ENCODE measurements around the gene TKFC.

The TKFC gene

DNA sequence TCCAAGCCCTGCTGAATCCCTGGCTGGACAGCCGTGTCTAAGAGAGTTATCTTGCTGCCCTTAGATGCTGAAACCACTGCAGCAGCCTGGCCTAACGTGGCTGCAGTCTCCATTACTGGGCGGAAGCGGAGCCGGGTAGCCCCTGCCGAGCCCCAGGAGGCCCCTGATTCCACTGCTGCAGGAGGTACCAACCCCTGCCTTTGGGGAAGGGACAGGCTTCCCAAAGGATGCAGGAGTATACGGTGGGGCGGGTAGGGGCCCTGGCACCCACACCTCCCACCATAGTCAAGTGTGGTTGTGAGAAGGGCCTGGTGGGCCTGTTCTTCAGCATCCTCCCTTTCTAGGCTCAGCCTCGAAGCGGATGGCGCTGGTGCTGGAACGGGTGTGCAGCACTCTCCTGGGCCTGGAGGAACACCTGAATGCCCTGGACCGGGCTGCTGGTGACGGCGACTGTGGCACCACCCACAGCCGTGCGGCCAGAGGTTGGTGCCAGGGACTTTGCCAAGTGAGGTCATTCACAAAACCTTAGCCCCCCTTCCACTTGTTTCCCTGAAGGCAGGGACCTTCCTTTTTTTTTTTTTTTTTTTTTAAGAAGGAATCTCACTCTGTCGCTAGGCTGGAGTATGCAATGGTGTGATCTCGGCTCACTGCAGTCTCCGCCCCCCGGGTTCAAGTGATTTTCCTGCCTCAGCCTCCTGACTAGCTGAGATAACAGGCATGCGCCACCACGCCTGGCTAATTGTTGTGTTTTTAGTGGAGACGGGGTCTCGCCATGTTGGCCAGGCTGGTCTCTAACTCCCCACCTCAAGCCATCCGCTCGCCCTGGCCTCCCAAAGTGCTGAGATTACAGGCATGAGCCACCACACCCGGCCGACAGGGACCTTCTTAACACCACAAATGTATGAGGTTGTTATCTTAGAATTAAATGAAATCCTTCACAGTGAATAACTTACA is 11.0 kb downstream of the TKFC start:
- H3K4ac ChIP-seq (ENCODE audit: low read length), result no peak overlapping the region
- no peak overlapping the region for H4K91ac ChIP-seq (ENCODE audit: low read depth, low read length, poor library complexity)
- no peak overlapping the region for H2AK5ac ChIP-seq (ENCODE audit: low read depth, low read length)
- no peak overlapping the region for H3K4me2 ChIP-seq (ENCODE audit: insufficient read depth, low read length, poor library complexity, severe bottlenecking)
- H3K4me3 ChIP-seq (ENCODE audit: low read length in 2 of 2), result no peak overlapping the region
- H2BK120ac ChIP-seq (ENCODE audit: low read depth, low read length), result no peak overlapping the region
- no peaks in the 10 kb centered on the region for H3K27me3 ChIP-seq (ENCODE audit: control insufficient read depth in 3 of 3, insufficient read depth in 3 of 3, low read depth in 1 of 3, low read length in 3 of 3)
- H2BK15ac ChIP-seq (ENCODE audit: low read length), result no peak overlapping the region
- WGBS, 2 donors (ENCODE audit: extremely low coverage in 2 of 2, insufficient read length in 2 of 2, insufficient replicate concordance in 1 of 2), result no CpG with 5 or more reads among the region's 29 CpGs
- no peak overlapping the region for H3K9ac ChIP-seq (ENCODE audit: low read depth, low read length, poor library complexity)
- no peaks in the 10 kb centered on the region for H3K4me1 ChIP-seq (ENCODE audit: control insufficient read depth in 2 of 2, insufficient read depth in 1 of 2, low read depth in 1 of 2, low read length in 2 of 2)
- no peak overlapping the region for H3K18ac ChIP-seq (ENCODE audit: low read length)
- H3K27ac ChIP-seq (replicated peaks; ENCODE audit: low read length), result no peak overlapping the region
- no peaks in the 10 kb centered on the region for H3K9me3 ChIP-seq (replicated peaks in 1 of 2; ENCODE audit: control insufficient read depth in 2 of 2, insufficient read depth in 1 of 2, low read depth in 1 of 2, low read length in 2 of 2)
- H2BK12ac ChIP-seq (ENCODE audit: low read length), result no peak overlapping the region
- H3K36me3 ChIP-seq (replicated peaks in 1 of 2; ENCODE audit: control insufficient read depth in 2 of 2, insufficient read depth in 2 of 2, low read length in 2 of 2), result peaks cover 15 to 75% of the 10 kb centered on the region in 2 donors
- no peak overlapping the region for H4K8ac ChIP-seq (ENCODE audit: low read depth, low read length)
- no peak overlapping the region for H2BK5ac ChIP-seq (ENCODE audit: low read length)
- no peak overlapping the region for H3K14ac ChIP-seq (ENCODE audit: low read length)
- no peak for DNase-seq (ENCODE audit: low spot score)
- no peaks in the 10 kb centered on the region for H3K79me1 ChIP-seq (ENCODE audit: low read depth, low read length)
- no peak overlapping the region for H2AFZ ChIP-seq (ENCODE audit: low read length)
- peak overlapping the region; percentile 55 for H3K23ac ChIP-seq (ENCODE audit: low read depth, low read length, poor library complexity)

DNA sequence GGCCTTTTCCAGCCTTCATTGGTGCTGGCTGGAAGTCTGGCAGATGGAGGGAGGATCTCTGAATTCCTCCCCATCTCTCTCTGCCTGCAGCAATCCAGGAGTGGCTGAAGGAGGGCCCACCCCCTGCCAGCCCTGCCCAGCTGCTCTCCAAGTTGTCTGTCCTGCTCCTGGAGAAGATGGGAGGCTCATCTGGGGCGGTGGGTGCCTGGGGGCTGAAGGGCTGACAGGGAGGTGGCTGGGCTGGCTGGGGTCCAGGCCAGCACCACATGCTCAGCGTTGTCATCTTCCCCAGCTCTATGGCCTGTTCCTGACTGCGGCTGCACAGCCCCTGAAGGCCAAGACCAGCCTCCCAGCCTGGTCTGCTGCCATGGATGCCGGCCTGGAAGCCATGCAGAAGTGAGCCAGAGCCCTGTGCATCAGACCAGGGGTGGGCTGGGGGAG is 12.2 kb downstream of the TKFC start:
- Histone ChIP-seq H3K4me3 (ENCODE audit: low read length in 2 of 2) (no peak overlapping the region), H3K4me1 (ENCODE audit: control insufficient read depth in 2 of 2, insufficient read depth in 1 of 2, low read depth in 1 of 2, low read length in 2 of 2) (no peaks in the 10 kb centered on the region), H4K8ac (ENCODE audit: low read depth, low read length) (no peak overlapping the region), H2AFZ (ENCODE audit: low read length) (no peak overlapping the region), H3K36me3 (replicated peaks in 1 of 2; ENCODE audit: control insufficient read depth in 2 of 2, insufficient read depth in 2 of 2, low read length in 2 of 2) (peaks cover 19 to 78% of the 10 kb centered on the region in 2 donors), H3K9ac (ENCODE audit: low read depth, low read length, poor library complexity) (peak overlapping the region; percentile 17), H2AK5ac (ENCODE audit: low read depth, low read length) (no peak overlapping the region), H2BK120ac (ENCODE audit: low read depth, low read length) (no peak overlapping the region), H3K23ac (ENCODE audit: low read depth, low read length, poor library complexity) (peak overlapping the region; percentile 20), H2BK15ac (ENCODE audit: low read length) (no peak overlapping the region), H4K91ac (ENCODE audit: low read depth, low read length, poor library complexity) (no peak overlapping the region), H3K4ac (ENCODE audit: low read length) (no peak overlapping the region), H3K9me3 (replicated peaks in 1 of 2; ENCODE audit: control insufficient read depth in 2 of 2, insufficient read depth in 1 of 2, low read depth in 1 of 2, low read length in 2 of 2) (no peaks in the 10 kb centered on the region), H3K4me2 (ENCODE audit: insufficient read depth, low read length, poor library complexity, severe bottlenecking) (no peak overlapping the region), H2BK5ac (ENCODE audit: low read length) (no peak overlapping the region), H2BK12ac (ENCODE audit: low read length) (no peak overlapping the region), H3K27me3 (ENCODE audit: control insufficient read depth in 3 of 3, insufficient read depth in 3 of 3, low read depth in 1 of 3, low read length in 3 of 3) (no peaks in the 10 kb centered on the region), H3K27ac (replicated peaks; ENCODE audit: low read length) (no peak overlapping the region), H3K18ac (ENCODE audit: low read length) (no peak overlapping the region), H3K14ac (ENCODE audit: low read length) (no peak overlapping the region), H3K79me1 (ENCODE audit: low read depth, low read length) (no peaks in the 10 kb centered on the region)
- WGBS, 2 donors (ENCODE audit: extremely low coverage in 2 of 2, insufficient read length in 2 of 2, insufficient replicate concordance in 1 of 2), result no CpG with 5 or more reads among the region's 4 CpGs
- DNase-seq (ENCODE audit: low spot score), result no peak

DNA sequence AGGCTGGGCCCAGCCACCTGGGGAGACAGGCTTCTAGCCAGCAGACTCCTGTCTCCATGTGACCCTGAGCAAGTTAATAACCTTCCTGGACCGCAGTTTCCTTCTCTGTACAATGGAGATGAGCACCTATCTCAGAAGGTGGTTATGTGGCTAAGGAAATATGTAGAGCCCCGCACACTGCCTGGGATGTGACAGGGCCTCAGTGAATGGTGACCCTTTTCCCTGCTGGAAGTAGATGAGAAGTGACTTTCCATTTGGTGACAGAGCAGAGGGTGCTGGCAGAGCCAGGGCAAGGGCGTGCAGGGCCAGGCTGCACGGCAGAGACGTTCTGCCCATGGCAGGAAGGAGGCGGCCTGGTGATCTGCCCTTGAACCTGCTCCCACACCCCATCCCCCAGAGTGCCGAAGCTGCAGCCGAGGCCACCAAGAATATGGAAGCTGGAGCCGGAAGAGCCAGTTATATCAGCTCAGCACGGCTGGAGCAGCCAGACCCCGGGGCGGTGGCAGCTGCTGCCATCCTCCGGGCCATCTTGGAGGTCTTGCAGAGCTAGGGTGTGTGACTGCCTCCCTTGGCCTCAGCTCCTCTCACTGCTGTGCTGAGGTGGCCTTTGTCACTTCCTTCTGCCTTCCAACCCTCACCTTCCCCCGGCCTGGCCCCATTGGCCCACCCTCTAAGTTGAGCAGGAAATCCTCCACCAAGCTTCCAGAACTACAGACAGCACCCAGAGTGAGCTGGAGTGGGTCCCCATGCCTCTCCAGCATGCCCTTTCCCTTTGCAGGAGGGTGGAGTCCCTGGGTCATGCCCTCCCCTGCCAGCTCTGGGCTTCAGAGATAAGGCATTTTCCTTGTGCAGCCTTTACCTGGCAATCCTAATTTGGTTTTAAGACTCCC is 13.2 kb downstream of the TKFC start:
- H3K9me3 ChIP-seq (replicated peaks in 1 of 2; ENCODE audit: control insufficient read depth in 2 of 2, insufficient read depth in 1 of 2, low read depth in 1 of 2, low read length in 2 of 2), result no peaks in the 10 kb centered on the region
- H3K4me1 ChIP-seq (ENCODE audit: control insufficient read depth in 2 of 2, insufficient read depth in 1 of 2, low read depth in 1 of 2, low read length in 2 of 2), result no peaks in the 10 kb centered on the region
- H3K9ac ChIP-seq (ENCODE audit: low read depth, low read length, poor library complexity), result no peak overlapping the region
- no peak overlapping the region for H3K4me3 ChIP-seq (ENCODE audit: low read length in 2 of 2)
- no peak overlapping the region for H3K14ac ChIP-seq (ENCODE audit: low read length)
- H2BK15ac ChIP-seq (ENCODE audit: low read length), result no peak overlapping the region
- DNase-seq (ENCODE audit: low spot score), result no peak
- WGBS, 2 donors (ENCODE audit: extremely low coverage in 2 of 2, insufficient read length in 2 of 2, insufficient replicate concordance in 1 of 2), result no CpG with 5 or more reads among the region's 14 CpGs
- H3K36me3 ChIP-seq (replicated peaks in 1 of 2; ENCODE audit: control insufficient read depth in 2 of 2, insufficient read depth in 2 of 2, low read length in 2 of 2), result peaks cover 23 to 87% of the 10 kb centered on the region in 2 donors
- H2BK5ac ChIP-seq (ENCODE audit: low read length), result no peak overlapping the region
- no peaks in the 10 kb centered on the region for H3K27me3 ChIP-seq (ENCODE audit: control insufficient read depth in 3 of 3, insufficient read depth in 3 of 3, low read depth in 1 of 3, low read length in 3 of 3)
- no peak overlapping the region for H4K91ac ChIP-seq (ENCODE audit: low read depth, low read length, poor library complexity)
- no peak overlapping the region for H3K4ac ChIP-seq (ENCODE audit: low read length)
- H3K27ac ChIP-seq (replicated peaks; ENCODE audit: low read length), result no peak overlapping the region
- H3K18ac ChIP-seq (ENCODE audit: low read length), result no peak overlapping the region
- H3K4me2 ChIP-seq (ENCODE audit: insufficient read depth, low read length, poor library complexity, severe bottlenecking), result no peak overlapping the region
- H2AFZ ChIP-seq (ENCODE audit: low read length), result no peak overlapping the region
- no peaks in the 10 kb centered on the region for H3K79me1 ChIP-seq (ENCODE audit: low read depth, low read length)
- H2BK120ac ChIP-seq (ENCODE audit: low read depth, low read length), result no peak overlapping the region
- H2AK5ac ChIP-seq (ENCODE audit: low read depth, low read length), result no peak overlapping the region
- no peak overlapping the region for H2BK12ac ChIP-seq (ENCODE audit: low read length)
- no peak overlapping the region for H4K8ac ChIP-seq (ENCODE audit: low read depth, low read length)
- H3K23ac ChIP-seq (ENCODE audit: low read depth, low read length, poor library complexity), result no peak overlapping the region

Measured in neuronal stem cell (in vitro differentiated cells).